Measurements from ENCODE around the gene DCHS2. TPM values are rescaled to one million over a fixed set of nuclear protein-coding genes. Genes with fewer than 3 reads are reported as not detected.

DCHS2 gene, protein sequence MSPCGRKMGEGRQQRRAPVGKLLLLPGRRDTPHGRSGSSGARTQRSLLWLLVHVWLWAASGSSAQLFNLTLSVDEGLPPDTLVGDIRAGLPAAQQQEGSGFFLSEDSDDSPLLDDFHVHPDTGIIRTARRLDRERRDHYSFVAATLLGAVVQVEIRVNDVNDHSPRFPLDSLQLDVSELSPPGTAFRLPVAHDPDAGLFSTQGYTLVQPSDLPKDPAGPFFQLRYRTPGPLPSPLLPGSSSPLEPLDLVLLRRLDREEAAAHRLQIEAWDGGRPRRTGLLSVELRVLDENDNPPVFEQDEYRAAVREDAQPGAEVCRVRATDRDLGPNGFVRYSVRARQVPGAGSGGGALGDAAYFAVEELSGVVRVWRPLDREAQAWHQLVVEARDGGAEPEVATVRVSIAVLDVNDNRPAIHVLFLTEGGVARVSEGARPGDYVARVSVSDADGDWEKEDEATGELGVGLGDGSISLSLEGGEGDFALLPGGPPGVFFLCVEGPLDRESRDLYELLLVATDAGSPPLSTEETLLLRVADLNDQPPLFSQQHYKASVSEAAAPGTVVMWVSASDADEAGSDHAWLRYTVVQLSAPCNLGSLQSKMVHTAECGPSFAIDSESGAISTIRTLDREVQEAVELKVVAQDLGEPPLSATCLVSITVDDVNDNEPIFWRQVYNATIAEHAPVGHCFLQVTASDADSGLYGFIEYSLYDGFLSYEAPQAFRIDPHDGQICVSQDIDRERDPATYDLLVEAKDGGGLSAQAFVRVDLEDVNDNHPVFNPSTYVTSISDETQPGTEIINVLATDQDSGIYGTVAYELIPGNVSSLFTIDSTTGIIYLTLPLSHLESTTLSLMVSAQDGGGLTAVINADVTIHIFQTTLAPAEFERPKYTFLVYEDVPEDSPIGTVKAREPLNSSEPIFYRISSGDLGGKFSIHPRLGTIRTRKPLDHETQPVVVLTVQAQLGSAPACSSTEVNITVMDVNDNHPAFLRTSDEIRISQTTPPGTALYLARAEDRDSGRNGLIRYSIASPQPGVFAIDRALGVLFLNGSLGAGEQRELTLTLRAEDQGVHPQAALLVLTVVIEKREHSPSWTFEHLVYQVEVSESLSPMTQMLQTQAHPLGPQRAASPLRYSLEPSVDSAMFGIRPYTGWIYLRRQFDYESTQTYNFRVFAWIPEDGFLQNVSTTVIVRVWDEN (N-terminal part only)
- 1 to 10 TPM in 1 of 4 donors, under 1 TPM in 3; 0.40 to 1.4 (median 0.61) TPM for total RNA-seq

DNA sequence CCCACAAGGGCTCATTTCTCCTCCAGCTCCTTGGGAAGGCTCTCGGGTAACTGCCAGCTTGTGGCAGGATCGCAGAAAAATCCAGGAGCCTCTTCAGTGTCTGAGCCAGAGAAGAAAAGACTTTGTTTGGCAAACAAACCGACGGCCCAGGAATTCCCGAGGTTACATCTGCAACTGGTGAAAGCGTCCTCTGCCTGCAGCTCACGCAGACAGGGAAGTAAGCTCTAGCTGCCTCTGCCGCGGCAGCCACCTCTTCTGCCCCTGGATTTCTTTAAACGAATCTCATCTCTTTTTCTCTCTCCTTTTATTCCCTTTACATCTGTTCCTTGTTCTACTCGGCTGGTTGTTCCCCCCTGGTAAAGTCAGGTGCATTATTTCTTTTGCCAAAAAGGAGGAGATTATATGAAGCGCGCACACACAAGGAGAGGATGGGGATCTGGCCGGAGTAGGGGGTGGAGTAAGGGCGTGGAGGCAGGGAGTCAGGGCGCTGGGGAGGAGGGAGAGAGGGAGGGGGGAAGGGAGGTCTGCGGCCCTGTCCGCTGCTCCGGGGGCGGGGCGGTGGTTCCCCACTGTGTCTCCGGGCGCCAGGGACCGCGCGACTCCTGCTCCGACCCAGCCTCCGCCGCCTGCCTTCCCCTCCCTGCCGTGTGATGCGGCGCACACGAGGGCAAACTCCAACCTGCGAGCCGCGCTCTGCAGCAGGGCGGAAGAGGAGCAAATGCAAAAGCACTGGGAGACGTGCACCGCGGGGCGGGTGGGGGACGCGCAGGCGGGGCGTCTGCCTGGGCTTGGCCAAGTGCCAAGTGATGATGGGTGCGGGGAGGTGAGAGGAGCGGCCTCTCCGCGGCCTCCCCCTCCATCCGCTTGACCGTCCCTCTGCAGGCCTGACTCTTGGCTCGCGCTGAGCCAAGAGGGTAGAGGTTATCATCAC, at the start of gene DCHS2:
DCHS2 (minus strand) TSS at position 459 of the 931 bp plus-strand sequence; CDS start at position 15, 444 bp downstream.
- Histone ChIP-seq H3K27ac (no peak within 1 kb of the TSS), H3K4me1 (peaks cover 11 to 25% of the 10 kb centered on the region in 2 donors), H3K36me3 (no peaks in the 10 kb centered on the region), H3K9me3 (no peaks in the 10 kb centered on the region), H3K27me3 (peaks cover 8% of the 10 kb centered on the region), H3K4me3 (replicated peaks in 1 of 3) (peak within 1 kb of the TSS in 2 of 3 donors; percentile 21 to 29)
- intact Hi-C loops (cut with DNase I), result loop anchor here (10.0 kb wide), 1 partner anchor 77 kb away; no protein-coding TSS in a partner anchor
- 1% methylated on average over 34 to 37 of the region's 53 CpGs for WGBS, 2 donors
- peak; percentile 27 to 39 for DNase-seq
- TF ChIP-seq, protein P1, sequence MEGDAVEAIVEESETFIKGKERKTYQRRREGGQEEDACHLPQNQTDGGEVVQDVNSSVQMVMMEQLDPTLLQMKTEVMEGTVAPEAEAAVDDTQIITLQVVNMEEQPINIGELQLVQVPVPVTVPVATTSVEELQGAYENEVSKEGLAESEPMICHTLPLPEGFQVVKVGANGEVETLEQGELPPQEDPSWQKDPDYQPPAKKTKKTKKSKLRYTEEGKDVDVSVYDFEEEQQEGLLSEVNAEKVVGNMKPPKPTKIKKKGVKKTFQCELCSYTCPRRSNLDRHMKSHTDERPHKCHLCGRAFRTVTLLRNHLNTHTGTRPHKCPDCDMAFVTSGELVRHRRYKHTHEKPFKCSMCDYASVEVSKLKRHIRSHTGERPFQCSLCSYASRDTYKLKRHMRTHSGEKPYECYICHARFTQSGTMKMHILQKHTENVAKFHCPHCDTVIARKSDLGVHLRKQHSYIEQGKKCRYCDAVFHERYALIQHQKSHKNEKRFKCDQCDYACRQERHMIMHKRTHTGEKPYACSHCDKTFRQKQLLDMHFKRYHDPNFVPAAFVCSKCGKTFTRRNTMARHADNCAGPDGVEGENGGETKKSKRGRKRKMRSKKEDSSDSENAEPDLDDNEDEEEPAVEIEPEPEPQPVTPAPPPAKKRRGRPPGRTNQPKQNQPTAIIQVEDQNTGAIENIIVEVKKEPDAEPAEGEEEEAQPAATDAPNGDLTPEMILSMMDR (IDR thresholded peaks at IDR 0.05), result no peak
- TF ChIP-seq POLR2A (IDR thresholded peaks at IDR 0.05), result no peak

DNA sequence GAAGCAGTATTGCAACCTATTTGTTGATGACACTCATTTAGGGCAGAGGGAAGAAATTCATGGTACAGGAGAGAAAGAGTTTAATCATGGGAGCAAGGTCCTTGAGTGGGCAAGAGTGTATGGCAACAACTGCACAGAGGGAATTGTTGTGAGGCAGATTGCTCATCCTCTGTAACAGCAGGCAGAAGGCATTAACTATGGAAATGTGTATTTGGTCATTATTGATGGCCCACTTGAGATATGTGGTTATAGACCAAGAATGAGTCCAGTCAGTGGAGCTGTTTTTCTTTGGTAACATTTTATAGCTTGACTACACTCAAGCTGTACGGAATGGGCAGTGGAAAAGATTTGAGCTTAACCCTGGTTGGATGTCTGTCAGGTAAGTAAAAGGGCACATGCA, 42.7 kb upstream of the DCHS2 start:
- Histone ChIP-seq H3K27me3 (no peaks in the 10 kb centered on the region), H3K36me3 (peaks cover 24 to 29% of the 10 kb centered on the region in 2 donors), H3K4me1 (no peaks in the 10 kb centered on the region), H3K4me3 (replicated peaks in 1 of 3) (no peak overlapping the region), H3K27ac (no peak overlapping the region), H3K9me3 (no peaks in the 10 kb centered on the region)
- WGBS, 2 donors, result 78 to 82% methylated on average over 1 of the region's 1 CpG
- TF ChIP-seq POLR2A (IDR thresholded peaks at IDR 0.05), result no peak
- TF ChIP-seq, protein P1 (IDR thresholded peaks at IDR 0.05), result no peak
- intact Hi-C loops (cut with DNase I), result no loop called here
- DNase-seq, result no peak

DNA sequence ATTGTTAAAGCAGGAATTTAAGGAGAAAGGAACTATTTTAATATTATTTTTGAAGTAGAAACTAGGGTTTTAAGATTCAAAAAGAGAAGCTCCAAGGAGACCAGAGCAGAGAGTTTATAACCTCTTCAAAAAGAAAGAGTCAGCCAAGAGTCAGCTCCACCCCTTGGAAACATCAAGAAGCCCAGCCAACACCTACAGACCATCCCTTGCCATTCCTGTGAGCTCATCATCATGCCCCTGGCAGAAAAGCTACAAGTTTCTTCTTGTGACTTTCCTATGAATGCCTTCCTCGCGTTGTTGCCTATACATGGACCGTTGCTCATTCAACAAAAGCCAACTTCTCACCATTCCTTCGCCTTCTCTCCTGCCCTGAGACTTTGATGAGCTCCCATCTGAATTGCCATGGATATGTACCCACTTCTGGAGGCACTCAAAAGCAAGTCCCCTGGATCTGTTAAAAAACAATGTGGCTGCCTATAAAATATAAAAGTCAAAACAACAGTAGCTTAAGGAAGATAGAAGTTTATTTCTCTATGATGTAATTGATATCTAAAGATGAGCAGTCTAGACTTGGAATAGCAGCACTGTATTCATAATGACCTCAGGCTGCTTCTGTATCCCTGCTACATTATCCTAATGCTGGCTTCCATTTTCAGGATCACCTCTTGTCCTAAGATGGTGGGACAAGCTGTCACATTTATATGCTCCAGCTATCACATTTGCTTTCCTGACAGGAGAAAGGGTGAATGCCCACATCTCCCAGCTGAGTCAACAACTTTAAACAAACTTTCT, 38.3 kb upstream of the DCHS2 start:
- no peaks in the 10 kb centered on the region for H3K4me1 ChIP-seq
- H3K4me3 ChIP-seq (replicated peaks in 1 of 3), result no peak overlapping the region
- no peaks in the 10 kb centered on the region for H3K27me3 ChIP-seq
- no peak overlapping the region for H3K27ac ChIP-seq
- no peaks in the 10 kb centered on the region for H3K36me3 ChIP-seq
- peak; percentile 30 for DNase-seq
- WGBS, 2 donors, result 63 to 68% methylated on average over 4 of the region's 4 CpGs
- TF ChIP-seq POLR2A (IDR thresholded peaks at IDR 0.05), result no peak
- TF ChIP-seq, protein P1 (IDR thresholded peaks at IDR 0.05), result no peak
- no peaks in the 10 kb centered on the region for H3K9me3 ChIP-seq
- intact Hi-C loops (cut with DNase I), result no loop called here

DNA sequence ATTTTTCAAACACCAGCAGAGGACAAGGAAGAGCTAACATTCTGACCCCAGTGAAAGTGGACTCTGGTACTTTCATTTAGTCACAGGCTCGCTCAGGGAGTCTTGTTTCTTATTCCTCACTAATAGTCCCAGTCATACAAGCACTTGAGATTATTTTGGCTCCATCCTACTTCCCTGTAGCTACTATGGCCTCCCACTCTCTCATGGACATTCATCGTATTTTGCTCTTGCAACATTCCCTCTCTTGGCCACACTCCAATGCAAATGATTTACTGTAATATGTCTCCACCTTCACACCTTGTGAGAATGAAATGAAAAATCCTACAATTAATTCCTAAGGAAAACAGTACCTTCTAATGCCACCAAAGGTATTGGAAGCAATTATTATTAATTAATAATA, 37.3 kb upstream of the DCHS2 start:
- Histone ChIP-seq H3K27ac (no peak overlapping the region), H3K4me1 (no peaks in the 10 kb centered on the region), H3K27me3 (no peaks in the 10 kb centered on the region), H3K9me3 (no peaks in the 10 kb centered on the region), H3K36me3 (no peaks in the 10 kb centered on the region), H3K4me3 (replicated peaks in 1 of 3) (no peak overlapping the region)
- intact Hi-C loops (cut with DNase I), result no loop called here
- no peak for DNase-seq
- 57 to 63% methylated on average over 2 of the region's 2 CpGs for WGBS, 2 donors
- TF ChIP-seq POLR2A (IDR thresholded peaks at IDR 0.05), result no peak
- TF ChIP-seq, protein P1 (IDR thresholded peaks at IDR 0.05), result no peak
